Bronchus fibroblast of lung (primary cell): ENCODE data around the gene ITIH3. TPM values are rescaled to one million over a fixed set of nuclear protein-coding genes. Genes with fewer than 3 reads are reported as not detected.

ENCODE experiments used
- total RNA-seq: library from RNA; depleted of rRNA; stranded (reverse); fragments of >200 nt; gene quantifications from 2 replicates; pipeline ENCODE4 v1.2.3, GENCODE V29; 2015

ITIH3 gene, protein sequence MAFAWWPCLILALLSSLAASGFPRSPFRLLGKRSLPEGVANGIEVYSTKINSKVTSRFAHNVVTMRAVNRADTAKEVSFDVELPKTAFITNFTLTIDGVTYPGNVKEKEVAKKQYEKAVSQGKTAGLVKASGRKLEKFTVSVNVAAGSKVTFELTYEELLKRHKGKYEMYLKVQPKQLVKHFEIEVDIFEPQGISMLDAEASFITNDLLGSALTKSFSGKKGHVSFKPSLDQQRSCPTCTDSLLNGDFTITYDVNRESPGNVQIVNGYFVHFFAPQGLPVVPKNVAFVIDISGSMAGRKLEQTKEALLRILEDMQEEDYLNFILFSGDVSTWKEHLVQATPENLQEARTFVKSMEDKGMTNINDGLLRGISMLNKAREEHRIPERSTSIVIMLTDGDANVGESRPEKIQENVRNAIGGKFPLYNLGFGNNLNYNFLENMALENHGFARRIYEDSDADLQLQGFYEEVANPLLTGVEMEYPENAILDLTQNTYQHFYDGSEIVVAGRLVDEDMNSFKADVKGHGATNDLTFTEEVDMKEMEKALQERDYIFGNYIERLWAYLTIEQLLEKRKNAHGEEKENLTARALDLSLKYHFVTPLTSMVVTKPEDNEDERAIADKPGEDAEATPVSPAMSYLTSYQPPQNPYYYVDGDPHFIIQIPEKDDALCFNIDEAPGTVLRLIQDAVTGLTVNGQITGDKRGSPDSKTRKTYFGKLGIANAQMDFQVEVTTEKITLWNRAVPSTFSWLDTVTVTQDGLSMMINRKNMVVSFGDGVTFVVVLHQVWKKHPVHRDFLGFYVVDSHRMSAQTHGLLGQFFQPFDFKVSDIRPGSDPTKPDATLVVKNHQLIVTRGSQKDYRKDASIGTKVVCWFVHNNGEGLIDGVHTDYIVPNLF
- not detected in 2 replicates for total RNA-seq

DNA sequence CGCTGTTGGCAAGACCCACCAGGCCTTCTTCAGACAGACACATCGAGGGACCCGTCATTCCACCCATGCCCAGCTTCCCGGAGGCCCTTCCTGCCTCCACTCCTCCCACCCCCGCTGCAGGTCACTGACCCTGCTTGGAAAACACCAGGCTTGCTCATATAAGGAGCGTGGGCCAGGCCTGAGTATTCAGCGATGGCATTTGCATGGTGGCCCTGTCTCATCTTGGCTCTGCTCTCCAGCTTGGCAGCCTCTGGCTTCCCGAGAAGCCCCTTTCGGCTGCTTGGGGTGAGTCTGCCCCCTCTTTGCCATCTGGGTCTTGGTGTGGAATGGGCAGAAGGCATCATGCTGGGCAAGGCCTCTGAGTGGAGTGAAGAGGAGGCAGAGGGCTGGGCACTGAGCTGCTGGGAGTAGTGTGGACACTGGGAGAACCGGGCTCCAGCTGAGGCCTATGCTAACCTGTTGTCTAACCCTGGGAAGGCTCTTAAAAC, at the start of gene ITIH3:
Gene ITIH3 (plus strand): TSS at position 185 of the 488 bp plus-strand sequence. CDS start 8 bp downstream, at position 193.

DNA sequence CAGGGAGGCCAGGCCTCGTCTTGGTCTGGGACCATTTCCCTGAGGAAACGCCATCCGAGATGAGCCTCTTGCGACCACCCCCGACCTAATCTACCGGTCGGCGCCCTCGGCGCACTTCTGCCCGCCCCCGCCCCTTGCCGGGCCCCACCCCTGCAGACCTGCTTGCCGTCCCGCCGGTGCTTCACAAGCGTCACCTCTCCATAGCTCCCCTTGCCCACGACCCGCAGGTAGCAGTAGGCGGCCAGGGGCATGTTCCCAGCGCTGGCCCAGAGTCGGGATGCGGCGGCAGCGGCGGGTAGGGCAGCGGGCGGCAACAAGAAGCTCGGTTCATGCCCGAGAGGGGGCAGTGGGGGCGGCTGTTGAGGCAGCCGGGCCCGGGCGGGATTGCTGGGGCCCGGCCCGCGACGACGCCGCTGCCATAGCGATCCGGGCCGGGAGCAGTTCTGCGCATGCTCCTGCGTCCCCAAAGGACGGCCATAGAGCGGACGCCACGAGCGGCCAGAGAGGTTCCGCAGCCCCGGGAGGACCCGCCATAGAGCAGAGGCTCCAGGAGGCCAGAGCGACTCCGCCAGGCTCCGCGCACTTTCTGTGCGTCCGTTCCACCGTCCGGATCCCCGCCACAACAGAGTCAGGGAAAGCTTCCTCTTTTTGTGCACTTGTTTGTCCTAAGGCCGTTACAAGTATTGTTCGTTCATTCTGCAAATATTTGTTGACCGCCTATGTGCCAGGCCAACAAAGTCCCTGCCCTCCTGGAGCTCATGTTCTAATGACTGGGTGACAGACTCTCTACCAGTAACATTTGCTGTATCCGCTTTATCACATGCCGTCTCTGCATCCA, 23.9 kb upstream of the ITIH3 start, which contains the start of gene NEK4:
Gene NEK4 (minus strand): TSS at position 445 of the 838 bp plus-strand sequence. CDS start 194 bp downstream, at position 251.

DNA sequence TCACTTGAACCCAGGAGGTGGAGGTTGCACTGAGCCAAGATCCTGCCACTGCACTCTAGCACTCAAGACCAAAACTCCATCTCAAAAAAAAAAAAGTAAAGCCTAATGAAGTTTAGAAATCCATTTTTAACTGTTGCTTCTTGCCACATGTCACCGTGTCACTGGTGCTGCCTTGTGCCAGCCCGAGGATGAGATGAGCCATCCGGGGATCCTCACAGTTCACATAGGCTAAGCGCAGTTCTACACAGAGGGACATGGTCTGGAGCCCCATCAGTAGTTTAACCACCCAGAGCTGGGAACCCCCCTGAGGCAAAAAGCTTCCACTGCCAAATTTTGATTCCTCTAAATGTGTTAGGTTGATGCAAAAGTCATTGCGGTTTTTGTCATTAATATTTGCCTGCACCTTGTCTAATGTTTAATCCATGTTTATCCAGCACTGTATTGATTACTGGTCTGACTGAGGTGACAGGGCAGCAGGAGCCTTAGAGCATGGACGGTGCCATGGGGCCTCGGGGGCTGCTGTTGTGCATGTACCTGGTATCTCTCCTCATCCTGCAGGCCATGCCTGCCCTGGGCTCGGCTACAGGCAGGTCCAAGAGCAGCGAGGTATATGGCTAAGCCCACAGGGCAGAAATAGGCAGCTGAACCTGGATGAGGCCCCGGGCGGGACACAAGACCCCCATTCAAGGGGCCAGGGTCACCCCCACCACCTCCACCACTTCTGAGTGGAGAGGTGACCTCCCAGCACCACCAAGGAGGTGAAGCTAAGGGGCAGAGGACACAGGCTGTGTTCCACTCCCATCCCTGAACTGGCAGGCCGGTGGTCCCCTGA, 17.3 kb upstream of the ITIH3 start, which contains the start of gene ITIH1:
Gene ITIH1 (plus strand): TSS at position 473 of the 832 bp plus-strand sequence. CDS start 17 bp downstream, at position 490.

DNA sequence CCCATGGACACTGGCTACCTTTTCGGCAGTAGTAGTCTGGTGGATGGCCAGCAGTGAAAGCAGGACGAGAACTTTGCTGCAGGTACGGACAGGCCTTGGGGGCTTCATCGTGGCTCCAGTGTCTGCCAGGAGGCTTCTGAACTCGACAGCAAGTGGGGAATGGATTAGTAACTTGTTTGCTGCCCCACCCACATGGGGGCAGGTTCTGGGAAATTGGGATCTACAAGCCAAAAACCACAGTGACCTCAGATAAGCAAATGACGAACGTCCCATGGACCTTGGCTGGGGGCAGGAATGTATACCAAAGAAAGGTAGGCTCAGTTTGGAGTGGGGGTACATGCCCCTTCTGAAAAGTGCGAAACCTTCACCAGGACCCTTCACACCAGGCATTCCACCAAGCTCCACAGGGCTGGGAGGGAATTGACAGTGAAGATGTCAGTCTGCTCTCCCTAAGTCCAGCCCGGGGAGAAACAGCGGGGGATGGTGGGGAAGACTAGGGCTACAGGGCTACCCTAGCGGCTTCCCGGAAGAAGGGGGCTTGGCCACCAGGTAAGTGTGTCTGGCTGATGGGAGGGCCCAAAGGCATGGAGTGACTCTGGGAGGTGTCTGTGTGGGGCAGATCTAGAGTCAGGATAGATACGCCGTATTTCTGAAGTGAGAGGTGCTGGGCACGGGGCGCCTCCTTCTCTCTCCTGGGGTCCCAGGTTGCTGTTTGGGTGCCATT, 36.1 kb downstream of the ITIH3 start, which contains the start of gene ITIH4:
Gene ITIH4 (minus strand): TSS at position 138 of the 724 bp plus-strand sequence. CDS start 30 bp downstream, at position 108.

DNA sequence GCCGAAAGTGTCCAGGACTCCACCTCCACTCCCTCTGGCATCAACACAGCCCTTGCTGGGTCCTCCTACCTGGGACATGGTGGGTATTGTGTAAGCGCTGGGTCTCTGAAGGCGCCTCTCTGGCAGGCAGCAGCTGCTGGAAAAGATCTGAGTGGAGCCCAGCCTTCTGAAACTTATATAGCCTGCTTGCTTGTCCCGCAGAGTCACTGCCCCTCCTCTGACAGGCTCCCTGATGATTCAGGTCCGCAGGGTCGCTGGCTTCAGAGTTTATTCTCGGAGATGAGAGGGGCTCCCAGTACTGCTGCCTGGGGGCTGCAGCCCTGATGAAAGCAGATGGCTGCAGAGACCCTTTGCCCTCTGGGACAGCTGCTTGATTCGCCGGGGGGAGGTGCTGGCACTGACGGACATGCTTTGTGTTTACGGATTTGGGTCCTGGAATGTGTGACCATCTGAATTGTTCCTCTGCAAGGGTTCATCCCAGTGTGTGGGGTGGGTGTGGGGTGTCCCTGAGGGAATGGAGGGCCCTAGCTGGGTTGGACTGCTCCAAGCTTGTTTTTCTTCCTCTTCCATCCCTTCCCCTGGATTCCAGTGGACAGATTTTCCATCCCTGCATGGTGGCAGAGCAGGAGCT, 40.4 kb downstream of the ITIH3 start, which contains the start of gene MUSTN1:
Gene MUSTN1 (minus strand): TSS at position 149 of the 631 bp plus-strand sequence. CDS start 71 bp downstream, at position 78.

Other genes starting within 250 kb of the ITIH3 start
- gene PBRM1, start 108.9 kb upstream of the ITIH3 start, total RNA-seq: 42.2 and 48.6 TPM in 2 replicates
- 73.6 and 87.3 TPM in 2 replicates for gene GNL3, start 108.8 kb upstream of the ITIH3 start, total RNA-seq
- gene GLT8D1, start 89.0 kb upstream of the ITIH3 start, total RNA-seq: 79.7 and 87.9 TPM in 2 replicates
- 190 and 202 TPM in 2 replicates for gene SPCS1, start 88.7 kb upstream of the ITIH3 start, total RNA-seq
- 13.8 and 14.9 TPM in 2 replicates for gene NEK4, start 23.9 kb upstream of the ITIH3 start, total RNA-seq
- gene ITIH1, start 17.2 kb upstream of the ITIH3 start, total RNA-seq: not detected in 2 replicates
- gene ITIH4, start 35.9 kb downstream of the ITIH3 start, total RNA-seq: 0.45 and 0.67 TPM in 2 replicates
- not detected in 2 replicates for gene MUSTN1, start 40.2 kb downstream of the ITIH3 start, total RNA-seq
- 11.3 and 13.8 TPM in 2 replicates for gene STIMATE, start 102.8 kb downstream of the ITIH3 start, total RNA-seq